LNCaP clone FGC (cell line): ENCODE results near the gene TMEM114.
"Not testable (repeated sequence)": the region's sequence is repeated elsewhere in the genome, so short reads cannot be mapped to it uniquely, and the experiment has no call there.

Source experiments
- DNase-seq: peaks from one replicate; pipeline ENCODE4 v3.0.0-alpha.2; 2011; ENCODE audit warnings: low read depth
- H3K4me3 ChIP-seq: 2 replicates; pipeline ENCODE4 v1.5.1; 2011; ENCODE audit warnings: mild to moderate bottlenecking, low read depth, low read length, control low read depth
- CTCF ChIP-seq: IDR thresholded peaks from 2 replicates; pipeline ENCODE4 v1.5.1; 2012; ENCODE audit warnings: mild to moderate bottlenecking; ENCODE audit not compliant: control insufficient read depth, insufficient read depth; ENCODE audit errors: extremely low read depth

Gene TMEM114

DNA sequence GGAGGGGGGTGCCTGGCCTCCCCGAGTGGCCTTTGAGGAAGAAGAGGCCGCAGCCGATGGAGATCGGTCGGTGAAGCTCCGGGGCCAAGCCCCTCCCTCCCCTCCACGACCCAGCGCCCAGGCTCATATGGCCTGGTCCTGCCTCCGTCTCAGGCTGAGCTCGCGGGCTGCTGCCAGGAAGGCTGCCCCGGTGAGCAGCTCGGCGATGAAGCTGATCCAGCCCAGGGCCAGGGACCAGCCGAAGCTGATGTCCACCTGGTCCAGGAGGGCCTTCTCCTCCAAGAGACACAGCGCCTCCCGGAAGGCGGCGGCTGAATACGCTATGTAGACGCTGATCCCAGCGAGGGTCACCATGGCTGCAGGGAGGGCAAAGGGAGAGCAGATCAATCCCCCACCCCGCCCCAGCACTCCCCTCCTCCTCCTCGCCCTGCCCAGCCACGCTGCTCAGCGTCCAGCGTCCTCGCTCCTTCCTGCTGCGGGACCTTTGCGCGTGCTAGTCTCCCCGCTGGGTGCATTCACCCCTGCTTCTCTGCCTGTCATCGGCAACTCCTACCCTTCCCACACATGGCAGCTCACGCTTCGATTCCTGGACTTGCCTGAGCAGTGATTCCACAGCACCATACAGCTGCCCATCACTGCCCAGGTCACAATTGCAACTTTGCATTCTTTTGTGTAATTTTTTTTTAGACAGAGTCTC, 20.5 kb downstream of the TMEM114 start:
- TF ChIP-seq CTCF = no peak
- DNase-seq = no peak
- H3K4me3 ChIP-seq = no peak overlapping the region

DNA sequence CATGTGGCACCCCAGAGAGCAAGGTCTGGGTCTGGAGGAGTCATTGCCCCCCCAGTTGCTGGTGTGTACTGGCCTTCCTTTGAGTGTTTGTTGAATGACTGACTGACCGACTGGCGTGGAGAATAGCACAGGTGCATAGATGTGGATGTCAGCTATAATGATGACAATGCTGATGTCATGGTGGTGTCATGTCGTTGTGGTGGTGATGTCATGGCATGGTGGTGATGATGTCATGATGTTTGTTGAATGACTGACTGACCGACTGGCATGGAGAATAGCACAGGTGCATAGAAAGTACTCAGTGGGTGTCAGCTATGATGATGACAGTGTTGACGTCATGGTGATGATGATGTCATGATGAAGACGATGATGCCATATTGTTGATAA, 22.1 kb downstream of the TMEM114 start:
- no peak for DNase-seq
- TF ChIP-seq CTCF = no peak
- H3K4me3 ChIP-seq = no peak overlapping the region

DNA sequence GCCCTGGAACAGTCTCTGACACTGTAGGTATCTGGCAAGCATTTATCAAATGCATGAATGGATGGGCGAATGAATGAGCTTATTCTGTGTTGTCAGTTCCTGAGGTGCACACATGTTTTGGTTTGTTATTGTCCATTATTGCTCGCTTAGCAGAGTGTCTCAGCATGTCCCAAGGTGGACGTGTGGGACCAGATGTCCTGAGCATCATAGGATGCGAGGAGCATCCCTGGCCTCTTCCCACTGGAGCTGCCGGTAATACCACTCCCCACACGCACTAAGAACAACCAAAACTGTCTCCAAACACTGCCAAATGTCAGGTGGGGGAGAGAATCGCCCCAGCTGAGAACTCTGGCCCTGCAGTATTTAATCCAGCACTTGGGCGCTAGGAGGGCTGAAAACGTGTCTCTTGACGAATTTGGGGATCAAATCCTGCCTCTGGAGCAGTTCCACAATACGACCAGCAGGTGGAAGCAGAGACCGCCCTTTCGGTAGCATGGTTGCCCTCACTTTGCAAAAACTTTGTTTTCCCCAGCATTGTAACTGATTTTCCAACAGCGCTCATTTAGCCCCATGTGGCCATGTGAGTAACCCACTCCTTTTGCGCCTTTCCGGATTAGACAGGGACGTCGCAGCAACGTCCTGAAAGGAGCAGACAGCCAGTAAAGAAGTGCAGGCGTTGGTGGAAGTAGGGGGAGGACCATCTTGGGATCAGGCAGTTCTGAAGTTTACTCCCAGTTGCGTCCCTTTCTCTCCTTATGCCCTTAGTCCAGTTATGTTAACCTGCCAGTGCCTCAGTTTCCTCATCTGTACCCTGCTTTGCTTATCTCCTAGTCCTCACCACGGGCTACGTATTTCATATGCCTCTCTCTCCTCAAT, 22.7 kb downstream of the TMEM114 start:
- peak; percentile 83 for DNase-seq
- peak; percentile 97 for TF ChIP-seq CTCF
- H3K4me3 ChIP-seq = no peak overlapping the region

DNA sequence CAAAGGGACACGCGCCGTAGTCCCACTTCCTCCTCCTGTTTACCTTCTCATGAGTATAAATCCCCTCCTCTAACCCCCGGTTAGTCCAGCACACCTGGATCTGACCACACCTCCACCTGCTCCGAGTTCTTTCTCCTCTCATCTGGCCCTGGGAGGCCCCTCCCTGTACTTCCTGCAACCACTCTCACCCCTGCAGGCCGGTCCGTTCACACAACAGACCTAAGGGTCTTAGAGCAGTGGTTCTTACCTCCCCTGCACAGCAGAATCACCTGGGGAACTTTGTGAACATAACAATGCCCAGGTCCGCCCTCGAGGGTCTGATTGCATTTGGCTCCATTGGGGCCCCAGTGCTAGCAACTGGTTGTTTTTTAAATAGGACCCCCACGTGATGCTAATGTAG, 24.8 kb downstream of the TMEM114 start:
- no peak for TF ChIP-seq CTCF
- no peak for DNase-seq
- no peak overlapping the region for H3K4me3 ChIP-seq

- no peak overlapping the region for H3K4me3 ChIP-seq
- TF ChIP-seq CTCF = no peak
- DNase-seq = no peak
Observed at GRCh38 chr16:8564934-8565345, 25.4 kb downstream of the TMEM114 start.

- H3K4me3 ChIP-seq, DNase-seq: not testable (repeated sequence)
Observed at GRCh38 chr16:8563944-8564540, 26.3 kb downstream of the TMEM114 start.

DNA sequence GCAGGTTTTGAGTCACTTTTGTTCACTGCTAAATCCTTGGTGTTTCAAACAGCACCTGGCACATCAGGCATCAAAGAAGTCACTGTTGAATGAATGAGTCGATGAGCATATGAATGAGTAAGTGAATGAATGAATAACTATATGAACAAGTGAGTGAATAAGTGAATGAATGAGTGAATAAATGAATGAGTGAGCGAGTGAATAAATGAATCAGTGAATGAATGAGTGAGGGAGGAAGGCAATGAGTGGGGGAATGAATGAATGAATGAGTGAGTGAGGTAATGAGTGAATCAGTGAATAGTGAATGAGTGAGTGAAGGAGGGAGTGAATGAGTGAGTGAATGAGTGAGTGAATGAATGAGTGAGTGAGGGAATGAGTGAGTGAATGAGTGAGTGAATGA, 28.8 kb downstream of the TMEM114 start:
- no peak for TF ChIP-seq CTCF
- no peak for DNase-seq
- no peak overlapping the region for H3K4me3 ChIP-seq
